ENCODE data around the gene SRF.

Gene SRF

DNA sequence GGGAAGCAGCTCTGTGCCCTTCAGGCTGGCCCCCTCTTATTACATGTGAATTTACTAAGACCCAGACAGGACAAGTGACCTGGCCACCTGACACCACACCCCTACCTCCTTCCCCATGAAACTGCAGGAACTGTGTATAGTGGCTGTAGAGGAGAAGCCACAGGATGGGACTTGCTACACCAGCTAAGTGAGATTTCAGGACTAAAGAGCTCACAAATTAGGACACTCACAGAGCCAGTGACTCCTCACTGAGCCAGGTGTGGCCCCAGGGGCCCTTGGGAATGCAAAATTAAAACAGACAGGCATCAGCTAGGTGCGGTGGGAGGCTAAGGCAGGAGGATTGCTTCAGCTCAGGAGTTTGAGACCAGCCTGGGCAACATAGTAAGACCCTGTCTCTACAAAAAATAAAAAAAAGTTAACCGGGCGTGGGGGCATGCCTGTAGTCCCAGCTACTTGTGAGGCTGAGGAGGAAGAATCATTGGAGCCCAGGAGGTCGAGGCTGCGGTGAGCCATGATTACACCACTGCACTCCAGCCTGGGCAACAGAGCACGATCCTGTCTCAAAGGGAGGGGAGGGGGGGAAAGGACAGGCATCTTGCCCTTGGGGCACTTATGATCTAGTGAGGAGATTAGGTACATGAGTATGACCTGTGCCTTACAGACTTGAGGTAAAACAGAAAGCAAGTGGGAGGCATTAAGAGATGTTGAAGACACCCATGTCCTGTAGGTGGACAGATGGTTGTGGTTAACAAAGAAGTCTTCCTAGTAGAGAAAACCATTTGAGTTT, 23.2 kb upstream of the SRF start:
- no peak for DNase-seq (ENCODE audit: low read depth)

DNA sequence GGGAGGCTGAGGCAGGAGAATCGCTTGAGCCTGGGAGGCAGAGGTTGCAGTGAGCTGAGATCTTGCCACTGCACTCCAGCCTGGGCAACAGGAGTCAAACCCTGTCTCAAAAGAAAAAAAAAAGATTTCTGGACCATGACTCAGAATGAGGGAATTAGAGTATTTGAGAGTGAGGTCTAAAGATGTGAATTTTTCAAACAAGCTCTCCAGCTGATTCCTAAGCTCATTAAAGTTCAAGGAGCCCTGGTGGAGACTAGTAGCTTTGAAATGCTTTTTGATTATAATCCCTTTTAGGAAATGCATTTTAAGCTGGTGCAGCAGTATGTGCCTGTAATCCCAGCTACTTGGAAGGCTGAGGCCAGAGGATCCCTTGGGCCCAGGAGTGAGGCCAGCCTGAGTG, 21.8 kb upstream of the SRF start:
- no peak for DNase-seq (ENCODE audit: low read depth)

DNA sequence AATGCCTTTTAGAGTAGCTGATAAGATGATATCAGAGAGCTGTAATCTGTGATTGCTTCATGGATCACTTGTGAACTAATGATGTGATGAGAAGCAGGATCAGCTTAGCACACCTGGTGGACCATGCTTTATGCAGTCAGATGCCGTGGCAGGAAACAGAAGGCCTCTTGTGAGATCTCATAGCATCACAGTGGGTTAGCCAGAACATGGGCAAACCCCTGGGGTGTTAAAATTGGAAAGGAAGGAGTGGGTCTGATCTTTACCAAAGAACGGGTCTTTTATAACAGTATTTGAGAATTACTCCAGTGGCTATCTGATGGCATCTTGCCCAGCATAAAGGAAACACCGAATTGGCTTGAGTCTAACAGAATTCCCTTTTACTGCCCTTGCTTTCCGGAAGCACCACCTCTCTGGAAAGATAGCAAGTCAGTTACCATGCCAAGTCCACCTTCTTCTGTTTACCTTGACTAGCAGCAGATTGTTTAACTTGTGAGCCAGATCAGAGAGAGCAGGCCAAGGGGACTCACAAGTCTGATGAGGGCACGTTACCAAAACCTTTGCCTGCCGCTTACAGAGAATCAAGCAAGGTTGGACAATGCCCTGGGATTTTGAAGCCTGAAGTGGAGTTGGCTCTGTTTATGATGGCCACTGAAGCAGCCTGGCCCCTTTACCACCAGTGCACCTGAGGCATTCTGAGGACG, 20.9 kb upstream of the SRF start:
- DNase-seq (ENCODE audit: low read depth) = no peak

DNA sequence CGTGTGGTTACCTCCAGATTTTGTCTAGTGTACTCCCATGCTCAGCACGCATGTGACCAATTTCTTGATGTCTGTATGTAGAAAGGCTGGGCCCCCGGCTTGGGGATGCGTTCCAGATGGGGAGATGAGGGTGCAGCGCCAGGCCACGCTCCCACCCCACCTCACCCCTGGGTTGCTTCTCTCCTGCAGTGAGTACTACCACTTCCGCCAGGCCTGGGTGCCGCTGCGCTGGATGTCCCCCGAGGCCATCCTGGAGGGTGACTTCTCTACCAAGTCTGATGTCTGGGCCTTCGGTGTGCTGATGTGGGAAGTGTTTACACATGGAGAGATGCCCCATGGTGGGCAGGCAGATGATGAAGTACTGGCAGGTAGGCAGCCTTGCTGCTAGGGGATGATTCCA, 11.5 kb upstream of the SRF start:
- no peak for DNase-seq (ENCODE audit: low read depth)

DNA sequence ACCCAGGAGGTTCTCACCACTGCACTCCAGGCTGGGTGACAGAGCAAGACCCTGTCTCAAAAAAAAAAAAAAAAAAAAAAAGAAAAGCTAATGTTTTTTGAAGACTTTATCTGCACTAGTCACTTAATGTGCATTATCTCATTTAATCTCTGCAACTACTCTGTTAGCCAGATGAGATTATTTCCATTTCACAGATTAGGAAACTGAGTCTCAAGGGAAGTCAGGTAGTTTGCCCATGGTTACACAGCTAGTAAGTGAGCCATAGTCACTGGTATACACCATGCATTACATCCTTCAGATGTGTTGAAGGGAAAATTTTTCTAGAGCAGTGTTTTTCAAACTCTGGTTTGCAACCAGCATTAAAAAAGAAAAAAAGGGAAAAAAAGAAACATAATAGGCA, 7.2 kb upstream of the SRF start:
- DNase-seq (ENCODE audit: low read depth) = no peak

DNA sequence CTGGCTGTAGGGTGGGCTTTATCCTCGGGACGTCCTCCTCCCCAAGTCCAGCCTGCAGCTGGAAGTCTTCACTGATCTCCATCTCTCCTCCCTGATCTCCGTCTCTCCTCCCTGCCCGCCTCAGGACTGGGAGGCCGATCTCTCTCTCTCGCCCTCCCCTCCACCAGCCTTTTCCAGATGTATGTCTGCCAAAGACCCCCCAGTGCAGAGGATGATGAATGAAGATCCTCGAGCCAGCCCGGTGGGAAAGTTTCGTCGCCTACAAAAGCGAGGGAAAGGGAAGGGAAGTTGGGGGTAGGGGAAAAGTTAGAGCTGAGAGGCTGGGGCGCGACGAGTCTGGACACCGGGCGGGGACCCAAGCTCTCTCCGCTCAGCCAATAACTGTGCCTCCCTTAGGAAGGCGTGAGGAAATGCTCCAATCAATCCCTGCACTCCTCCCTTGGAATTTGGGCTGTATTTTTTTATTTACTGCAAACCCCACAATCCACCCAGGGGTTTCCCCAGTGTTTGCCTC, 595 bp upstream of the SRF start:
- DNase-seq (ENCODE audit: low read depth) = no peak

DNA sequence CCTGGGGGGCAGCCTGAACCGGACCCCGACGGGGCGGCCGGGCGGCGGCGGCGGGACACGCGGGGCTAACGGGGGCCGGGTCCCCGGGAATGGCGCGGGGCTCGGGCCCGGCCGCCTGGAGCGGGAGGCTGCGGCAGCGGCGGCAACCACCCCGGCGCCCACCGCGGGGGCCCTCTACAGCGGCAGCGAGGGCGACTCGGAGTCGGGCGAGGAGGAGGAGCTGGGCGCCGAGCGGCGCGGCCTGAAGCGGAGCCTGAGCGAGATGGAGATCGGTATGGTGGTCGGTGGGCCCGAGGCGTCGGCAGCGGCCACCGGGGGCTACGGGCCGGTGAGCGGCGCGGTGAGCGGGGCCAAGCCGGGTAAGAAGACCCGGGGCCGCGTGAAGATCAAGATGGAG, 636 bp downstream of the SRF start:
- DNase-seq (ENCODE audit: low read depth) = no peak

DNA sequence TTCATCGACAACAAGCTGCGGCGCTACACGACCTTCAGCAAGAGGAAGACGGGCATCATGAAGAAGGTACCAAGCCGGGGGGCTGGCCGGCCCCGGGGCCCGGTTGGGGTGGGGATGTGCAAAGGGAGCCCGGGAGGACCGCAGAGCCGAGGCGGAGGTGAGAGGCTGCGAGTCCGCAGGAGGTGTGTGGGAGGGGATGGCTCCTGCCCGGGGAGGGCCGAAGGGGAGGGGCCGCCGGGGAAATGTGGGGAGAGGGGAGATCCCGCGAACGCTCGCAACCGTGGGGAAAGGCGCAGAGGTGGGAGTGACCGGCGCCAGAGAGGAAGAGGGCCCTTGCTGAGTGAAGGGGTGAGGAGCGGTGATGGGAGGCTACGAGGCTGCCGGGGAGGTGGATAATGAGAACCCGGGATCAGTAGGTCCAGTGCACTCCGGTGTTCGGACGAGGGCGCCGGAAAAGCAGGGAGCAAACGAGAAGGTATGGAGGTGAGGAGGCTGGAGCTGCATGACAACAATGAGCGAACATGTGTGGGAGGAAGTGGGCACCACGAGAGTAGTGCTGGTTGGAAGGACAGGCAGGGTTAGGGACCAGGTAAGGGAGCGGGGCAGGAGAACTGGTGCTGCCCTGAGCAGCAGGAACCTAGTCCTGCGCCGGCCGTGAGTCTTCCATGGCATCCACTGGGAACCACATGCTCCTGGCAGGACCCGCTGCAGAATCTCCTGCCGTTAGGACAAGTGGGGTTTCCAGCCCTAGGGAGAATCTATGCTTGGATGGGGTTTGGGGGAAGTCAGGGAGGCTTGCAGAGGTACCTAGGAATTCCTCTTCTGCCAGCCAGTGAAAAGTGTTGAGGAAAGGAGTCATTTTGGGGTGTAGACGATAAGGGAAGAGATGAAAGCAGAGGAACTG, 1.3 kb downstream of the SRF start:
- DNase-seq (ENCODE audit: low read depth) = peak; percentile 55

DNA sequence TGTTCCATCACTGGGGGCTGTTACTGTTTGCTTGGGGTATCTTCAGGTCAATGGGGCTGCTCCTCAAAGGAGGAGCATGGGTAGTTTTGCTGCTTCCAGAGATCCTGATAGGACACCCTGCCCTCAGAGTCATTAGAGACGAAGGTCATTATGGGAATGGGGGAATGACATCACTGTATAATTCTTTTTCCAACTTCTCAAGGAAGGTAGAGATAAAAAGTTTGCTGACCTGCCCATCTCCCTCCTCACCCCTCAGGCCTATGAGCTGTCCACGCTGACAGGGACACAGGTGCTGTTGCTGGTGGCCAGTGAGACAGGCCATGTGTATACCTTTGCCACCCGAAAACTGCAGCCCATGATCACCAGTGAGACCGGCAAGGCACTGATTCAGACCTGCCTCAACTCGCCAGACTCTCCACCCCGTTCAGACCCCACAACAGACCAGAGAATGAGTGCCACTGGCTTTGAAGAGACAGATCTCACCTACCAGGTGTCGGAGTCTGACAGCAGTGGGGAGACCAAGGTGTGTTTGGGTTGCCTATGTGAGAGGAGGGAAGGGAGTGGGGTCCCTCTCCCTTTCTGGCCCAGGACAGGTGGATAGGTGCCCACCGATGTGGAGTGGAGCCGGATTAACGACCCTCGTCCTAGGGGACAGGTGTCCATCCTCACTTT, 2.7 kb downstream of the SRF start:
- no peak for DNase-seq (ENCODE audit: low read depth)

DNA sequence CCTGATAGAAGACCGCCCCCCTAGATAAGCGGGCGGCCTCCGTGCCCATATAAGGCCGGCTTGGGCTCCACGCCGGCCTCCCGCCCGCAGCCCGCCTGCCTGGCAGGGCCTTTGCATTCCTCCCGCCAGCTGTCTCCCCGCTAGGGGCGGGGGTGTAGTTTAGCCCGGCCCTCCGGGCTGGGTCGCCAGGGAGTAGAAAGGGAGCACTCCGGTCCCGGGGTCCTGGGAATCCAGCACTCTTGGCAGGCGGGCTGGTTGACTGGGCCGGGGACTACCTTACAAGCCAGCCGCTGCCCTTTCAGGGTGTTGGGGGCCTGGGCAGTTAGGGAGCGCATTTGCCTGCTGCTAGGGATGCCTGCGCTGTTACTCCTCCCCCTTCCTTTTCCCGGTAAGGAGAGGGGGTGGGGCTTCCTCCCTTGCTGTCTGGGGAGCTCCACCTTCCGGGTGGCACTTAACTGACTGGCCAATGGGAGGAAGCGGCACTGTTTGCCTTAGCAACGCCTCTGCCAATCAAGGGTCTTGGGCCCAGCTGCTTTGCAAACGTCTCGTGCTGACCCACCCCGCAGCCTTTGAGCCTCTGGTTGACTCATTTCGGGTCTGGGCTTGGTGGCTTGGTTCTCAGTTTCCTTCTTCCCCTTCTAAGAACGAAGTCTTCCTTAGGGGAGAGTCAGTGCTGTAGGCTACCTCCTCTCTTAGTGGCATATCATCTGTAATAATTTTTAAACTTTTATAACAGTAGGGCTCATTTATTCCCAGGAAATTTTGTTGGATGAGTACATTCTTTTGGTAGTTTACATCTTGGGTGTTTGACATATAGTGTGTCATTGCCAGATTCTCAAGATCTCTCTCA, 3.4 kb downstream of the SRF start:
- peak; percentile 94 for DNase-seq (ENCODE audit: low read depth)

DNA sequence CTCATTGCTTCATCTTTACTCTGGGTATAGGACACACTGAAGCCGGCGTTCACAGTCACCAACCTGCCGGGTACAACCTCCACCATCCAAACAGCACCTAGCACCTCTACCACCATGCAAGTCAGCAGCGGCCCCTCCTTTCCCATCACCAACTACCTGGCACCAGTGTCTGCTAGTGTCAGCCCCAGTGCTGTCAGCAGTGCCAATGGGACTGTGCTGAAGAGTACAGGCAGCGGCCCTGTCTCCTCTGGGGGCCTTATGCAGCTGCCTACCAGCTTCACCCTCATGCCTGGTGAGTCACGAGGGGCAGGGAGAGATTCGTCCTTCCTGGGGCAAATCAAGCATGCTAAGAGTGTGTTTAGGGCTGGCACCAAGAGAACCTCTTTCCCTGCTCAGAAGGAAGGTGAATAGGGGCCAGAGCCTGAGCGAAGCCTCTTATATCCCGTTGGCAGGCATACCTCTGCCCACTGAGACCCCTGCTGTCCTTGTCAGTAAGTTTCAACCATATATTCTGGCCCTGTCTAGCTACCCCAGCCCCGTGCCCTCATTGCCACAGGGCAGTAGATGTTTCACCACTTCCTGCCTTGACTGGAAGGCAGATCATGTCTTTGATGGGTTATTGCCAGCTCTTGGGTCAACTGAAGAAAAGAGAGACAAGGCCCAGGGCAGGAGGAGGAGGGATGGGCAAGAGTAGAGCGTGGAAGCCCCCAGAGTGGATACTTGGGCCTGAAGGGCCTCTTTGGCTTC, 4.8 kb downstream of the SRF start:
- no peak for DNase-seq (ENCODE audit: low read depth)

DNA sequence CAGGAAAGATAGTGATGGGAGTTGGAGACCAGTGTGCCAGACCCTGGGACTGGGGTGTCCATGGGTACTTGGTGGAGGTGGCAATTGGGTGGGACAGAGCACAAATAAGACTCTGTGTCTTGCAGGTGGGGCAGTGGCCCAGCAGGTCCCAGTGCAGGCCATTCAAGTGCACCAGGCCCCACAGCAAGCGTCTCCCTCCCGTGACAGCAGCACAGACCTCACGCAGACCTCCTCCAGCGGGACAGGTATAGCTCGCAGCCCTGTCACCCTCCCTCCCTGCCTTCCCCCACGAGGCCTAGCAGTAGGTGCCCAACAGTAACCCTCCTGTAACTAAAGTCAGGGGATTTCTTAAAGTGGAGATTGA, 5.3 kb downstream of the SRF start:
- DNase-seq (ENCODE audit: low read depth) = no peak

DNA sequence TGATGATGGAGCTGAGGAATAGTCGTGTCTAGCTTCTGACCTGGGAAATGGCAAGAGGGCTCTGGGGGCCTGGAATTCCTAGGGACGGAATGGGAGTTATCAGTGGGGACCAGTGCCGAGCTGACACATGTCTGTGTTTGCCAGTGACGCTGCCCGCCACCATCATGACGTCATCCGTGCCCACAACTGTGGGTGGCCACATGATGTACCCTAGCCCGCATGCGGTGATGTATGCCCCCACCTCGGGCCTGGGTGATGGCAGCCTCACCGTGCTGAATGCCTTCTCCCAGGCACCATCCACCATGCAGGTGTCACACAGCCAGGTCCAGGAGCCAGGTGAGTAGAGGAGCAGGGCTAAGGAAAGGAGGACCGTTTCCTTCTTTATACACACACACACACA, 7.1 kb downstream of the SRF start:
- DNase-seq (ENCODE audit: low read depth) = no peak

DNA sequence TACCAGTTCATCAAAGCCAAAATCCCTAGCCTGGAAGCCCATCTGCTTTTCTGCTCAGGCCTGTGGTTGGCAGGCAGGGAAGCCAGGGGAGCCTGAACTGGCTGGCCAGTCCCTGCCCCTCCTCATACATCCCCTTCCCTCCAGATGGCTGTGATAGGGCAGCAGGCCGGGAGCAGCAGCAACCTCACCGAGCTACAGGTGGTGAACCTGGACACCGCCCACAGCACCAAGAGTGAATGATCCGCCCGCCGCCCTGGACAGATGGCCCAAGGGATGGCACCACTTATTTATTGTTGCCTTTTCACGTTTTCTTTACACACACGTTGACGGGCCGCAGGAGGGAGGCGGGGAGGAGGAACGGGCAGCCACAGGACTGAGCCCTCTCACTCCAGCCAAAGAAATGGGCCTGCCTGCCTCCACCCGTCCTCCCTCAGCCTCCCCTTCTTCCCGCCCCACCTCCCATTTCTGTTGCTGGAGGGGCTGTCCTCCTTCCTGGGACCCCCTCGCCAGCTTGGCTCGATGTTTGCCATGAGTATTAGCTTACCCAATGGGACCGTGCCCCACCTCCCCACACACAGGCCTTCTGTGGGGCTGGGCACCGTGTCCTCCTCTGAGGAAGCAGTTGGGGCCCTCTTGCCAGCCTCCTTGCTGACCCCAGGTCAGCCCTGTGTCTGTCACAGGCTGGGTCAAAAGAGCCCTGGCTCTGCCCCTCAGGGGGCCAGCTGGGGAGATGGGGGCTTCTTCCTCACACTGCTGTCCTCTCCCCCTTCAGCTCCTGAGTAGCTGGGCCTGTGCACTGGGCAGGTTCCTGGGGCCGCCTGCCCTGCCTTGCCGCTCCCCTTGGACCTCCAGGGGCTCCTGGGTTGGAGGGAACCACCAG, 8.1 kb downstream of the SRF start:
- DNase-seq (ENCODE audit: low read depth) = no peak

DNA sequence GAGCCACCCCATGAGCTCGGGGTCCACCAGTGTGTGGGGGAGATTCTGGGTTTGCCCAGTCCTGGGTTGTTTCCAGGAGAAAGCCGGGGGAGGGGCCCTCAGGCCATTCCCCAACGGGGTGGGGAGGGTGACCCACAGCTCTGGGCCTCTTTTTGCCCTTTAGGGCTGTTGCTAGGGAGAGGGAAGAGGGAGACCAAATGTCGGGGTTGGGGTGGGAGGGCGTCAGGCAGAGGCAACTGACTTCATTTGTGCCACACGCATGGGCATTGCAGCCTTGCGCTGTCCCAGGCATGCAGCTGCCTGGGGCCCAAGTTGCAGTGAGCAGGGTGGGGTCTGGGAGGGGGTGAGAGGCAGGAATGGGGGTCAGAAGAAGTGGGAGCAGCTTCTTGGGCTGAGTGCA, 9.0 kb downstream of the SRF start:
- no peak for DNase-seq (ENCODE audit: low read depth)

DNA sequence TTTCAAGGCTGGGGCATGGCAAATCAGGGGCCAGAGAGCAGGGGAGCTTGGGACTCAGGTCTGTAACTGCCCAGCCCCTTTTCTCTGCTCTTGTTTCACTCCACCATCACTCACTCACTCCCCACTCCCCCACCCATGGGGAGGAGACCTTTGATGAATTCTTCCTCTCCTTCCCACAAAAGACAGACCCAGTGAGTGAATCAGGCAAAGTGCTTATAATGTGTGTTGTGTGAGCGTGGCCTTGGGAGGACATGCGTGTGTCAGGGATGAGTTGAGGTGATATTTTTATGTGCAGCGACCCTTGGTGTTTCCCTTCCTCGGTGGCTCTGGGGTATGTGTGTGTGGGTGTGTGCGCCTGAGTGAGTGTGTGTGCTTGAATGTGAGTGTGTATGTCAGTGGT, 9.9 kb downstream of the SRF start:
- no peak for DNase-seq (ENCODE audit: low read depth)

DNA sequence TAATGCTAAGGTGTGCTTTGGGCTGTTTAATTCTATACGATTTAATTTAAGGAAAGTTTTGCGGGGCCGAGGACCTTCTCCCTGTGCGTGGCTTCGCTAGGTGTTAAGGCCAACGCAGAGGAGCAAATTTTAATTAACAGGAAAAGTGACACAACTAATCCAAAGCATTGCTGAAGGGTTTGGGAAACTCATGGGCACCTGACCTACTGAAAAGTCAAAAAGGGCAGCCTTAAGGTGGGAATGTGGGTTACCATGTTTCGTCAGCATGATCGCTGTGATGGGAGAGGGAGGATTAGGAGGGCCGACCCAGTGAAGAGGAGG, 10.5 kb downstream of the SRF start:
- no peak for DNase-seq (ENCODE audit: low read depth)

DNA sequence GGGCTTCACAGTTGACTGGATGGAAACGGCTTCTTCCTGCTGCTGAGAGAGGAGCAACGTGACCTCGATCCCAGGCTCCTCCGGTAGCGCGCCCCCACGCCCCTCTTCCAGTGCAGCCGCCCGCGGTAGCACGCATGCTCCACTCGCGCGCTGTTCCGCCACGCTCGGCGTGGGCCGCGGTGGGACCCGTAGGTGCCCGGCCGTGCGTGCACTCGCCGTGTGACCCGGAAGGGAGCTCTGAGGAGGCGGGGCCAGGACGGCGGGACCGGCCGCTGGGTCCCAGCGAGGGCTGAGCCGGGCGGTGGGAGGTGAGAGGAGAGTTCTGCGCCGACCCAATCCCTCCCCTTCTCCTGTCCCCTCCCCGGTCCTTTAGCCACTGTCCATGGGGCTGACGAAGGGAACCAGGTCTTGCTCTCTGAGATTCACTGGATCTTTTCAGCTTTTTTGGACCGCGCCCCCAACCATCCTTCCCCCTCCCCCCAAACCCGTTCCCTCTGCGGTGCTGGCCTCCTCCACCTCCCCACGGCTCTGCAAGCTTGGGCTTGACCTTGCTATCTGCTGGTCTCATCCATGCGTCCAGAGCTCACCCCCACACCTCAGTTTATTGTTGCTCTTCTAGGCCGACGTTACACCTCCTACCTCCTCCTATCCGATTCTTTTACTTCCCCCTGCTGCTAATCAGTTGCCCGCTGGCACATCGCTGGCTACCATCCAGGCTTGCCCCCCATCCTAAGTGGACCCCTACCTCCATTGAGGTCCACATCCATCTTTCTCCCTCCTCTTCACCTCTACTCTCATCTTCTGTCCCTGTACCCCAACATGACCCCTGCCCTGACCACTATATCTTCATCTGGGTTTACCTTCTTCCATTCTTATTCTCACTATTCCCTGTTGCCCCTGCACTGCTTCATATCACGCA, 11.1 kb downstream of the SRF start, which contains the start of gene CUL9:
TSS of gene CUL9 (plus strand) at position 255 of the 919 bp plus-strand sequence. CDS start 2,115 bp downstream, outside the sequence.
- DNase-seq (ENCODE audit: low read depth) = peak; percentile 84
